Tongue (tissue), 2 donors: Measurements from ENCODE around the gene AHRR. TPM values are rescaled to one million over a fixed set of nuclear protein-coding genes. Genes with fewer than 3 reads are reported as not detected.
"Not testable (repeated sequence)": the region's sequence is repeated elsewhere in the genome, so short reads cannot be mapped to it uniquely, and the experiment has no call there.

ENCODE experiments used
- DNase-seq: peaks from one replicate; pipeline ENCODE4 v3.0.0-alpha.2; 2015
- total RNA-seq: library from RNA; depleted of rRNA; stranded (reverse); fragments of >200 nt; gene quantifications from one replicate; pipeline ENCODE4 v1.2.3, GENCODE V29; 2014

AHRR gene
- total RNA-seq, 1 donor from 2014 or later, result 8.2 TPM

- DNase-seq, result no peak
These were observed 57.6 kb downstream of the AHRR start for GRCh38 chr5:378976-379742.

- no peak for DNase-seq
These were observed 59.3 kb downstream of the AHRR start for GRCh38 chr5:380701-381309.

GRCh38 chr5:383066-383465 lies 61.6 kb downstream of the AHRR start:
- no peak for DNase-seq

- no peak for DNase-seq
These were observed 62.1 kb downstream of the AHRR start for GRCh38 chr5:383621-384020.

- DNase-seq, result not testable (repeated sequence)
These were observed 63.1 kb downstream of the AHRR start for GRCh38 chr5:384576-384975.

GRCh38 chr5:385321-385720 lies 63.8 kb downstream of the AHRR start:
- DNase-seq, result no peak

- DNase-seq, result no peak
These were observed 65.2 kb downstream of the AHRR start for GRCh38 chr5:386432-387341.

GRCh38 chr5:387491-388265 lies 66.2 kb downstream of the AHRR start:
- DNase-seq, result no peak

GRCh38 chr5:388266-389196 lies 67.0 kb downstream of the AHRR start:
- no peak for DNase-seq

GRCh38 chr5:389197-389821 lies 67.8 kb downstream of the AHRR start:
- DNase-seq, result no peak

- no peak for DNase-seq
These were observed 68.5 kb downstream of the AHRR start for GRCh38 chr5:389891-390622.

GRCh38 chr5:390623-391491 lies 69.3 kb downstream of the AHRR start:
- DNase-seq, result no peak

- DNase-seq, result no peak
These were observed 71.0 kb downstream of the AHRR start for GRCh38 chr5:392431-392988.

GRCh38 chr5:393846-394275 lies 72.3 kb downstream of the AHRR start:
- no peak for DNase-seq

- DNase-seq, result no peak
These were observed 73.2 kb downstream of the AHRR start for GRCh38 chr5:394671-395155.

GRCh38 chr5:395156-395920 lies 73.8 kb downstream of the AHRR start:
- DNase-seq, result peak; percentile 59

GRCh38 chr5:395921-396530 lies 74.5 kb downstream of the AHRR start:
- DNase-seq, result no peak
